GM21447 (cell line): ENCODE measurements around the gene CHST15.
A peak's percentile ranks its signal among the peaks of the same experiment; 100 is the strongest.

Experiments
- ATAC-seq: cut with Tn5 transposase; IDR thresholded peaks from one replicate; pipeline ENCODE4 v1.9.1; 2021; ENCODE audit not compliant: unreplicated experiment

CHST15 gene

GRCh38 chr10:124092860-124093773, at the start of gene CHST15:
Gene CHST15, minus strand, starts transcription at chr10:124093598. Its CDS starts 47,386 bp downstream, at chr10:124046212.
- ATAC-seq: peak; percentile 30

- no peak for ATAC-seq
These were observed 49.6 kb upstream of the CHST15 start for GRCh38 chr10:124142960-124143359.

- no peak for ATAC-seq
These were observed 48.8 kb upstream of the CHST15 start for GRCh38 chr10:124142006-124142739.

GRCh38 chr10:124138883-124139348, 45.5 kb upstream of the CHST15 start:
- no peak for ATAC-seq

- ATAC-seq: no peak
These were observed 44.9 kb upstream of the CHST15 start for GRCh38 chr10:124138195-124138882.

GRCh38 chr10:124134251-124134893, 41.0 kb upstream of the CHST15 start:
- no peak for ATAC-seq

GRCh38 chr10:124132876-124133275, 39.5 kb upstream of the CHST15 start:
- no peak for ATAC-seq

- no peak for ATAC-seq
These were observed 38.9 kb upstream of the CHST15 start for GRCh38 chr10:124132306-124132705.

- ATAC-seq: no peak
These were observed 37.8 kb upstream of the CHST15 start for GRCh38 chr10:124131172-124131571.

GRCh38 chr10:124130198-124130900, 37.0 kb upstream of the CHST15 start:
- no peak for ATAC-seq

GRCh38 chr10:124129471-124129870, 36.1 kb upstream of the CHST15 start:
- no peak for ATAC-seq

GRCh38 chr10:124128811-124129145, 35.4 kb upstream of the CHST15 start:
- ATAC-seq: no peak

- ATAC-seq: no peak
These were observed 34.8 kb upstream of the CHST15 start for GRCh38 chr10:124127965-124128810.

GRCh38 chr10:124127563-124127962, 34.2 kb upstream of the CHST15 start:
- ATAC-seq: no peak

GRCh38 chr10:124126983-124127385, 33.6 kb upstream of the CHST15 start:
- no peak for ATAC-seq

GRCh38 chr10:124126145-124126982, 33.0 kb upstream of the CHST15 start:
- ATAC-seq: no peak

GRCh38 chr10:124125305-124126116, 32.1 kb upstream of the CHST15 start:
- no peak for ATAC-seq

- ATAC-seq: no peak
These were observed 31.4 kb upstream of the CHST15 start for GRCh38 chr10:124124769-124125161.
